ENCODE data around the gene RHEBL1.

Gene RHEBL1

GRCh38 chr12:49028666-49029275 lies 41.0 kb downstream of the RHEBL1 start:
- H3K27me3 ChIP-seq (ENCODE audit: control insufficient read depth, insufficient read depth, low read length): no peaks in the 10 kb centered on the region
- no peak overlapping the region for H3K9ac ChIP-seq (ENCODE audit: low read length)
- no peaks in the 10 kb centered on the region for H3K9me3 ChIP-seq (ENCODE audit: control insufficient read depth, low read length)
- no peak overlapping the region for H3K4me3 ChIP-seq (ENCODE audit: low read length)
- peaks cover 43% of the 10 kb centered on the region for H3K36me3 ChIP-seq (ENCODE audit: control insufficient read depth, insufficient read depth, low read length)
- H3K4me1 ChIP-seq (ENCODE audit: control insufficient read depth, insufficient read depth, low read length): no peaks in the 10 kb centered on the region

GRCh38 chr12:49027846-49028555 lies 41.8 kb downstream of the RHEBL1 start:
- H3K9me3 ChIP-seq (ENCODE audit: control insufficient read depth, low read length): no peaks in the 10 kb centered on the region
- H3K27me3 ChIP-seq (ENCODE audit: control insufficient read depth, insufficient read depth, low read length): no peaks in the 10 kb centered on the region
- H3K4me1 ChIP-seq (ENCODE audit: control insufficient read depth, insufficient read depth, low read length): no peaks in the 10 kb centered on the region
- H3K36me3 ChIP-seq (ENCODE audit: control insufficient read depth, insufficient read depth, low read length): peaks cover 38% of the 10 kb centered on the region
- no peak overlapping the region for H3K9ac ChIP-seq (ENCODE audit: low read length)
- H3K4me3 ChIP-seq (ENCODE audit: low read length): no peak overlapping the region

GRCh38 chr12:49026678-49027480 lies 42.9 kb downstream of the RHEBL1 start:
- no peak overlapping the region for H3K4me3 ChIP-seq (ENCODE audit: low read length)
- H3K4me1 ChIP-seq (ENCODE audit: control insufficient read depth, insufficient read depth, low read length): no peaks in the 10 kb centered on the region
- H3K36me3 ChIP-seq (ENCODE audit: control insufficient read depth, insufficient read depth, low read length): peaks cover 36% of the 10 kb centered on the region
- no peaks in the 10 kb centered on the region for H3K27me3 ChIP-seq (ENCODE audit: control insufficient read depth, insufficient read depth, low read length)
- no peaks in the 10 kb centered on the region for H3K9me3 ChIP-seq (ENCODE audit: control insufficient read depth, low read length)
- H3K9ac ChIP-seq (ENCODE audit: low read length): no peak overlapping the region

- Histone ChIP-seq H3K9me3 (ENCODE audit: control insufficient read depth, low read length) (no peaks in the 10 kb centered on the region), H3K27me3 (ENCODE audit: control insufficient read depth, insufficient read depth, low read length) (no peaks in the 10 kb centered on the region), H3K4me3 (ENCODE audit: low read length) (no peak overlapping the region), H3K9ac (ENCODE audit: low read length) (no peak overlapping the region), H3K36me3 (ENCODE audit: control insufficient read depth, insufficient read depth, low read length) (peaks cover 37% of the 10 kb centered on the region), H3K4me1 (ENCODE audit: control insufficient read depth, insufficient read depth, low read length) (no peaks in the 10 kb centered on the region)
Observed at GRCh38 chr12:49026101-49026500, 43.7 kb downstream of the RHEBL1 start.

- Histone ChIP-seq H3K36me3 (ENCODE audit: control insufficient read depth, insufficient read depth, low read length) (peaks cover 30% of the 10 kb centered on the region), H3K27me3 (ENCODE audit: control insufficient read depth, insufficient read depth, low read length) (no peaks in the 10 kb centered on the region), H3K9ac (ENCODE audit: low read length) (no peak overlapping the region), H3K4me1 (ENCODE audit: control insufficient read depth, insufficient read depth, low read length) (no peaks in the 10 kb centered on the region), H3K9me3 (ENCODE audit: control insufficient read depth, low read length) (no peaks in the 10 kb centered on the region), H3K4me3 (ENCODE audit: low read length) (no peak overlapping the region)
Observed at GRCh38 chr12:49025463-49025862, 44.3 kb downstream of the RHEBL1 start.

- H3K9ac ChIP-seq (ENCODE audit: low read length): no peak overlapping the region
- H3K4me3 ChIP-seq (ENCODE audit: low read length): no peak overlapping the region
- H3K36me3 ChIP-seq (ENCODE audit: control insufficient read depth, insufficient read depth, low read length): peaks cover 30% of the 10 kb centered on the region
- H3K9me3 ChIP-seq (ENCODE audit: control insufficient read depth, low read length): no peaks in the 10 kb centered on the region
- H3K4me1 ChIP-seq (ENCODE audit: control insufficient read depth, insufficient read depth, low read length): peaks cover under 1% of the 10 kb centered on the region
- H3K27me3 ChIP-seq (ENCODE audit: control insufficient read depth, insufficient read depth, low read length): no peaks in the 10 kb centered on the region
Observed at GRCh38 chr12:49024543-49024942, 45.2 kb downstream of the RHEBL1 start.

GRCh38 chr12:49023812-49024211 lies 46.0 kb downstream of the RHEBL1 start:
- Histone ChIP-seq H3K4me3 (ENCODE audit: low read length) (no peak overlapping the region), H3K9ac (ENCODE audit: low read length) (no peak overlapping the region), H3K9me3 (ENCODE audit: control insufficient read depth, low read length) (no peaks in the 10 kb centered on the region), H3K36me3 (ENCODE audit: control insufficient read depth, insufficient read depth, low read length) (peaks cover 28% of the 10 kb centered on the region), H3K4me1 (ENCODE audit: control insufficient read depth, insufficient read depth, low read length) (peaks cover 6% of the 10 kb centered on the region), H3K27me3 (ENCODE audit: control insufficient read depth, insufficient read depth, low read length) (no peaks in the 10 kb centered on the region)

GRCh38 chr12:49022558-49023178 lies 47.1 kb downstream of the RHEBL1 start:
- H3K4me3 ChIP-seq (ENCODE audit: low read length): no peak overlapping the region
- H3K4me1 ChIP-seq (ENCODE audit: control insufficient read depth, insufficient read depth, low read length): peaks cover 8% of the 10 kb centered on the region
- peaks cover 17% of the 10 kb centered on the region for H3K36me3 ChIP-seq (ENCODE audit: control insufficient read depth, insufficient read depth, low read length)
- no peak overlapping the region for H3K9ac ChIP-seq (ENCODE audit: low read length)
- H3K9me3 ChIP-seq (ENCODE audit: control insufficient read depth, low read length): no peaks in the 10 kb centered on the region
- no peaks in the 10 kb centered on the region for H3K27me3 ChIP-seq (ENCODE audit: control insufficient read depth, insufficient read depth, low read length)

GRCh38 chr12:49021292-49021915 lies 48.4 kb downstream of the RHEBL1 start:
- H3K4me3 ChIP-seq (ENCODE audit: low read length): no peak overlapping the region
- no peaks in the 10 kb centered on the region for H3K9me3 ChIP-seq (ENCODE audit: control insufficient read depth, low read length)
- peaks cover 13% of the 10 kb centered on the region for H3K36me3 ChIP-seq (ENCODE audit: control insufficient read depth, insufficient read depth, low read length)

GRCh38 chr12:49020441-49020840 lies 49.3 kb downstream of the RHEBL1 start:
- Histone ChIP-seq H3K36me3 (ENCODE audit: control insufficient read depth, insufficient read depth, low read length) (peaks cover 7% of the 10 kb centered on the region), H3K9me3 (ENCODE audit: control insufficient read depth, low read length) (no peaks in the 10 kb centered on the region), H3K27me3 (ENCODE audit: control insufficient read depth, insufficient read depth, low read length) (no peaks in the 10 kb centered on the region), H3K9ac (ENCODE audit: low read length) (no peak overlapping the region), H3K4me3 (ENCODE audit: low read length) (no peak overlapping the region), H3K4me1 (ENCODE audit: control insufficient read depth, insufficient read depth, low read length) (peaks cover 11% of the 10 kb centered on the region)

More at GRCh38 chr12:49021292-49021915, 48.4 kb downstream of the RHEBL1 start:
- Histone ChIP-seq H3K9ac (ENCODE audit: low read length) (no peak overlapping the region), H3K27me3 (ENCODE audit: control insufficient read depth, insufficient read depth, low read length) (no peaks in the 10 kb centered on the region), H3K4me1 (ENCODE audit: control insufficient read depth, insufficient read depth, low read length) (peaks cover 11% of the 10 kb centered on the region)

GRCh38 chr12:49019443-49020324 lies 50.1 kb downstream of the RHEBL1 start:
- H3K9ac ChIP-seq (ENCODE audit: low read length): peak overlapping the region; percentile 91
- H3K36me3 ChIP-seq (ENCODE audit: control insufficient read depth, insufficient read depth, low read length): peaks cover 7% of the 10 kb centered on the region
- no peak overlapping the region for H3K4me3 ChIP-seq (ENCODE audit: low read length)
- peaks cover 11% of the 10 kb centered on the region for H3K4me1 ChIP-seq (ENCODE audit: control insufficient read depth, insufficient read depth, low read length)
- H3K9me3 ChIP-seq (ENCODE audit: control insufficient read depth, low read length): no peaks in the 10 kb centered on the region
- no peaks in the 10 kb centered on the region for H3K27me3 ChIP-seq (ENCODE audit: control insufficient read depth, insufficient read depth, low read length)
